Renal cortical epithelial cell (primary cell): ENCODE measurements around the gene IL1RL1. TPM values are rescaled to one million over a fixed set of nuclear protein-coding genes. Genes with fewer than 3 reads are reported as not detected.

Experiments
- DNase-seq: peaks from one replicate; pipeline ENCODE4 v3.0.0-alpha.2; 2011; ENCODE audit warnings: low read depth
- total RNA-seq: library from RNA; depleted of rRNA; stranded (reverse); fragments of >200 nt; gene quantifications from 2 replicates; pipeline ENCODE4 v1.2.3, GENCODE V29; 2014

IL1RL1 gene
- total RNA-seq = 0.05 and 4.3 TPM in 2 replicates

- no peak for DNase-seq
These were observed at the start of gene IL1RL1 for GRCh38 chr2:102310964-102311640. IL1RL1 (plus strand) TSS chr2:102311563; CDS start chr2:102338265, 26,702 bp downstream.

GRCh38 chr2:102262216-102263129 lies 48.9 kb upstream of the IL1RL1 start:
- DNase-seq = no peak

- DNase-seq = no peak
These were observed 46.4 kb upstream of the IL1RL1 start for GRCh38 chr2:102264952-102265351.

- no peak for DNase-seq
These were observed 45.2 kb upstream of the IL1RL1 start for GRCh38 chr2:102266204-102266603.

GRCh38 chr2:102267774-102268173 lies 43.6 kb upstream of the IL1RL1 start:
- no peak for DNase-seq

- peak; percentile 66 for DNase-seq
These were observed 42.7 kb upstream of the IL1RL1 start for GRCh38 chr2:102268510-102269199.

GRCh38 chr2:102269200-102269524 lies 42.2 kb upstream of the IL1RL1 start:
- no peak for DNase-seq

GRCh38 chr2:102271844-102272243 lies 39.5 kb upstream of the IL1RL1 start:
- DNase-seq = no peak

GRCh38 chr2:102273619-102274211 lies 37.6 kb upstream of the IL1RL1 start:
- no peak for DNase-seq

GRCh38 chr2:102276549-102277201 lies 34.7 kb upstream of the IL1RL1 start:
- no peak for DNase-seq

- no peak for DNase-seq
These were observed 34.1 kb upstream of the IL1RL1 start for GRCh38 chr2:102277202-102277700.

- no peak for DNase-seq
These were observed 32.5 kb upstream of the IL1RL1 start for GRCh38 chr2:102278720-102279390.

- DNase-seq = no peak
These were observed 32.0 kb upstream of the IL1RL1 start for GRCh38 chr2:102279391-102279735.

- no peak for DNase-seq
These were observed 28.7 kb upstream of the IL1RL1 start for GRCh38 chr2:102282678-102283091.

- no peak for DNase-seq
These were observed 27.4 kb upstream of the IL1RL1 start for GRCh38 chr2:102283996-102284395.

GRCh38 chr2:102284611-102285010 lies 26.8 kb upstream of the IL1RL1 start:
- no peak for DNase-seq

GRCh38 chr2:102285368-102285767 lies 26.0 kb upstream of the IL1RL1 start:
- no peak for DNase-seq

GRCh38 chr2:102286041-102286440 lies 25.3 kb upstream of the IL1RL1 start:
- DNase-seq = no peak

GRCh38 chr2:102289129-102289528 lies 22.2 kb upstream of the IL1RL1 start:
- no peak for DNase-seq

- DNase-seq = no peak
These were observed 20.8 kb upstream of the IL1RL1 start for GRCh38 chr2:102290594-102290993.
